A673 (cell line): Measurements from ENCODE around the gene SFSWAP. TPM values are rescaled to one million over a fixed set of nuclear protein-coding genes. Genes with fewer than 3 reads are reported as not detected.
"Not testable (repeated sequence)": the region's sequence is repeated elsewhere in the genome, so short reads cannot be mapped to it uniquely, and the experiment has no call there.

ENCODE experiments used
- BruUV-seq: library from RNA; stranded (reverse); fragments of 400-500 nt; replicated peaks from 2 replicates; lab custom pipeline; 2021; lab: Mats Ljungman, UMichigan
- CTCF ChIA-PET: fragments of 300-600 bp; sonication (Branson Sonifier 250); formaldehyde crosslinking; loops from one replicate; lab custom pipeline; 2022; ENCODE audit warnings: antibody characterized with exemption; lab: Charles Lee
- POLR2A ChIA-PET: fragments of 300-600 bp; sonication (Branson Sonifier 250); formaldehyde crosslinking; loops from one replicate; lab custom pipeline; 2022; ENCODE audit warnings: antibody characterized with exemption; ENCODE audit not compliant: low non-redundant PET; lab: Charles Lee
- DNase-seq: peaks from one replicate; pipeline ENCODE4 v3.0.0-alpha.2; 2015; ENCODE audit warnings: low spot score
- H3K27ac ChIP-seq: fragments of 200-600 bp; sonication (generic); 2 replicates; pipeline ENCODE4 v1.5.1; 2016; ENCODE audit warnings: mixed run types, low read depth, mild to moderate bottlenecking, mixed read lengths, antibody characterized with exemption, low read length; ENCODE audit not compliant: poor library complexity, severe bottlenecking
- H3K27me3 ChIP-seq: fragments of 200-600 bp; sonication (generic); replicated peaks from 2 replicates; pipeline ENCODE4 v1.6.1; 2017; ENCODE audit warnings: mixed run types, low read depth, mild to moderate bottlenecking, mixed read lengths, antibody characterized with exemption, low read length; ENCODE audit not compliant: insufficient read depth, poor library complexity
- H3K36me3 ChIP-seq: fragments of 200-600 bp; sonication (generic); 2 replicates; pipeline ENCODE4 v1.6.1; 2016; ENCODE audit warnings: mixed run types, mild to moderate bottlenecking, mixed read lengths, antibody characterized with exemption, low read length; ENCODE audit not compliant: insufficient read depth, poor library complexity, severe bottlenecking
- H3K4me1 ChIP-seq: fragments of 200-600 bp; sonication (generic); 2 replicates; pipeline ENCODE4 v1.6.1; 2017; ENCODE audit warnings: mixed run types, mild to moderate bottlenecking, mixed read lengths, antibody characterized with exemption, low read length; ENCODE audit not compliant: insufficient read depth, poor library complexity, severe bottlenecking
- H3K4me3 ChIP-seq: fragments of 200-600 bp; sonication (generic); 2 replicates; pipeline ENCODE4 v1.5.1; 2016; ENCODE audit warnings: low read depth, mixed run types, mild to moderate bottlenecking, mixed read lengths, low read length; ENCODE audit not compliant: poor library complexity, severe bottlenecking
- H3K9me3 ChIP-seq: fragments of 200-600 bp; sonication (generic); 2 replicates; pipeline ENCODE4 v1.6.1; 2016; ENCODE audit warnings: mixed run types, low read depth, mild to moderate bottlenecking, mixed read lengths, antibody characterized with exemption, low read length; ENCODE audit not compliant: poor library complexity, severe bottlenecking
- EZH2 ChIP-seq: fragments of 200-600 bp; sonication (generic); IDR thresholded peaks from 2 replicates; pipeline ENCODE4 v1.6.1; 2017; ENCODE audit warnings: borderline replicate concordance, low read depth, mild to moderate bottlenecking, mixed read lengths, antibody characterized with exemption, low read length; ENCODE audit not compliant: poor library complexity, severe bottlenecking
- intact Hi-C: fragments of 100-400 bp; cut with micrococcal nuclease; formaldehyde crosslinking; loops from one replicate; pipeline ENCODE4 v1.10.0; 2022; ENCODE audit not compliant: unreplicated experiment
- total RNA-seq: library from RNA; stranded (reverse); gene quantifications from 2 replicates; pipeline ENCODE4 v1.2.3, GENCODE V29; 2021
- TF ChIP-seq, protein P1 (sequence below): fragments of 300-800, 200-600 bp; sonication (generic); conservative IDR thresholded peaks from 2 replicates; pipeline ENCODE4 v1.5.1; 2017; ENCODE audit warnings: low read depth, mild to moderate bottlenecking, antibody characterized with exemption, low read length, moderate library complexity, mixed read lengths

SFSWAP gene
- total RNA-seq, 1 experiment from 2014 or later: 66.4 TPM

- H3K4me1 ChIP-seq: no peaks in the 10 kb centered on the region
- no peaks in the 10 kb centered on the region for H3K9me3 ChIP-seq
- TF ChIP-seq, protein P1, sequence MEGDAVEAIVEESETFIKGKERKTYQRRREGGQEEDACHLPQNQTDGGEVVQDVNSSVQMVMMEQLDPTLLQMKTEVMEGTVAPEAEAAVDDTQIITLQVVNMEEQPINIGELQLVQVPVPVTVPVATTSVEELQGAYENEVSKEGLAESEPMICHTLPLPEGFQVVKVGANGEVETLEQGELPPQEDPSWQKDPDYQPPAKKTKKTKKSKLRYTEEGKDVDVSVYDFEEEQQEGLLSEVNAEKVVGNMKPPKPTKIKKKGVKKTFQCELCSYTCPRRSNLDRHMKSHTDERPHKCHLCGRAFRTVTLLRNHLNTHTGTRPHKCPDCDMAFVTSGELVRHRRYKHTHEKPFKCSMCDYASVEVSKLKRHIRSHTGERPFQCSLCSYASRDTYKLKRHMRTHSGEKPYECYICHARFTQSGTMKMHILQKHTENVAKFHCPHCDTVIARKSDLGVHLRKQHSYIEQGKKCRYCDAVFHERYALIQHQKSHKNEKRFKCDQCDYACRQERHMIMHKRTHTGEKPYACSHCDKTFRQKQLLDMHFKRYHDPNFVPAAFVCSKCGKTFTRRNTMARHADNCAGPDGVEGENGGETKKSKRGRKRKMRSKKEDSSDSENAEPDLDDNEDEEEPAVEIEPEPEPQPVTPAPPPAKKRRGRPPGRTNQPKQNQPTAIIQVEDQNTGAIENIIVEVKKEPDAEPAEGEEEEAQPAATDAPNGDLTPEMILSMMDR: no peak
- TF ChIP-seq EZH2: no peak
- CTCF ChIA-PET: interaction anchor here (0.6 kb wide), 1 partner anchor 360 kb away, joined by 3 read pairs; no protein-coding TSS in a partner anchor
- no peak for DNase-seq
- no TSS peak for BruUV-seq
- peaks cover 34% of the 10 kb centered on the region for H3K36me3 ChIP-seq
- intact Hi-C loops: no loop called here
- no peaks in the 10 kb centered on the region for H3K27me3 ChIP-seq
- no peak overlapping the region for H3K4me3 ChIP-seq
- H3K27ac ChIP-seq: no peak overlapping the region
- POLR2A ChIA-PET: interaction anchor here (0.6 kb wide), 1 partner anchor 14 kb away, joined by 3 read pairs; no protein-coding TSS in a partner anchor
These were observed 64.7 kb downstream of the SFSWAP start for GRCh38 chr12:131775392-131776236.

- no peaks in the 10 kb centered on the region for H3K9me3 ChIP-seq
- ChIA-PET POLR2A (no interaction called here), CTCF (interaction anchor here (0.6 kb wide), 1 partner anchor 361 kb away, joined by 3 read pairs; no protein-coding TSS in a partner anchor)
- H3K27ac ChIP-seq: no peak overlapping the region
- no peak for TF ChIP-seq EZH2
- TF ChIP-seq, protein P1: no peak
- H3K4me1 ChIP-seq: no peaks in the 10 kb centered on the region
- no peaks in the 10 kb centered on the region for H3K27me3 ChIP-seq
- no TSS peak for BruUV-seq
- peaks cover 27% of the 10 kb centered on the region for H3K36me3 ChIP-seq
- H3K4me3 ChIP-seq: no peak overlapping the region
- intact Hi-C loops: no loop called here
- DNase-seq: no peak
These were observed 65.5 kb downstream of the SFSWAP start for GRCh38 chr12:131776237-131776889.

- POLR2A ChIA-PET: not testable (repeated sequence)
These were observed 66.4 kb downstream of the SFSWAP start for GRCh38 chr12:131777269-131777668.

More at GRCh38 chr12:131777269-131777668, 66.4 kb downstream of the SFSWAP start:
- H3K9me3 ChIP-seq, H3K4me3 ChIP-seq, CTCF ChIA-PET, H3K4me1 ChIP-seq, intact Hi-C loops, DNase-seq, BruUV-seq, H3K27ac ChIP-seq, H3K27me3 ChIP-seq: not testable (repeated sequence)
- H3K36me3 ChIP-seq: peaks cover 31% of the 10 kb centered on the region
